Right atrium auricular region (tissue), 2 donors: ENCODE data around the gene SYT9. TPM values are rescaled to one million over a fixed set of nuclear protein-coding genes. Genes with fewer than 3 reads are reported as not detected.

Experiments used
- DNase-seq: peaks from one replicate; pipeline ENCODE4 v3.0.0-alpha.2; 2019; ENCODE audit warnings: low spot score
- H3K27ac ChIP-seq, 2 donors: fragments of 200-600 bp; sonication (generic); 1 replicate in 1 of 2; 2 replicates in 1 of 2; pipeline ENCODE4 v1.5.1; 2016 to 2019
- H3K27me3 ChIP-seq, 2 donors: fragments of 200-600 bp; sonication (generic); one replicate each; pipeline versions ENCODE4 v1.5.1 to v1.6.0; 2017 to 2019
- H3K36me3 ChIP-seq: fragments of 200-600 bp; sonication (generic); one replicate; pipeline ENCODE4 v1.5.1; 2016
- H3K4me1 ChIP-seq, 2 donors: fragments of 200-600 bp; sonication (generic); one replicate each; pipeline versions ENCODE4 v1.5.1 to v1.6.0; 2017 to 2019
- H3K4me3 ChIP-seq, 2 donors: fragments of 200-600 bp; sonication (generic); 1 replicate in 1 of 2; 2 replicates in 1 of 2; pipeline ENCODE4 v1.5.1; 2017 to 2019; ENCODE audit warnings: mild to moderate bottlenecking in 1 of 2, moderate library complexity in 1 of 2
- H3K9me3 ChIP-seq, 2 donors: fragments of 200-600 bp; sonication (generic); one replicate each; pipeline ENCODE4 v1.5.1; 2019
- total RNA-seq, 2 donors: library from RNA; depleted of rRNA; stranded (reverse); fragments of >200 nt; gene quantifications; one replicate each; pipeline ENCODE4 v1.1.0, GENCODE V29; 2016
- TF ChIP-seq, protein P1 (sequence below), 2 donors: fragments of 200-600 bp; sonication (generic); IDR thresholded peaks; one replicate each; pipeline ENCODE4 v1.5.1; 2019; ENCODE audit warnings: antibody characterized with exemption in 2 of 2

The SYT9 gene
- total RNA-seq, 2 donors from 2014 or later = 0.16 to 0.74 TPM

DNA sequence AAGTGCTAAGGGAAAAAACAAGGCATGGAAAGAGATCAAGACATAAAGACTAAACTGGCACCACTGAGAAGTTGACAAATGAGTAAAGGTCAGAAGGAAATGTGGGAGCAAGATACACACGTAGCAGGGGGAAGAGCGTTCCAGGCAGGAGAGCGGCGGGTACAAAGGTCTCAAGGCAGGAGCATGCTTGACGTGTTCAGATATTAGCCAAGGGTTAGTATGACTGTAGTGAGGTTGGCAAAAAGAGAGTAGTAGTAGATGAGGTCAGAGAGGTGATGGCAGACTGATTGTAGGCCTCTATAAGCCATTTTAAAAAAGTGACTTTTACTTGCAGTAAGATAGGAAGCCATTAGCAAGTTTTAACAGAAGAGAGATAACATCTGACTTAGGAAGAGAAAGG, 9.9 kb downstream of the SYT9 start:
- H3K36me3 ChIP-seq = no peaks in the 10 kb centered on the region
- no peaks in the 10 kb centered on the region for H3K9me3 ChIP-seq
- H3K27ac ChIP-seq = no peak overlapping the region
- no peaks in the 10 kb centered on the region for H3K4me1 ChIP-seq
- H3K27me3 ChIP-seq = no peaks in the 10 kb centered on the region
- no peak overlapping the region for H3K4me3 ChIP-seq
- DNase-seq = no peak
- TF ChIP-seq, protein P1, sequence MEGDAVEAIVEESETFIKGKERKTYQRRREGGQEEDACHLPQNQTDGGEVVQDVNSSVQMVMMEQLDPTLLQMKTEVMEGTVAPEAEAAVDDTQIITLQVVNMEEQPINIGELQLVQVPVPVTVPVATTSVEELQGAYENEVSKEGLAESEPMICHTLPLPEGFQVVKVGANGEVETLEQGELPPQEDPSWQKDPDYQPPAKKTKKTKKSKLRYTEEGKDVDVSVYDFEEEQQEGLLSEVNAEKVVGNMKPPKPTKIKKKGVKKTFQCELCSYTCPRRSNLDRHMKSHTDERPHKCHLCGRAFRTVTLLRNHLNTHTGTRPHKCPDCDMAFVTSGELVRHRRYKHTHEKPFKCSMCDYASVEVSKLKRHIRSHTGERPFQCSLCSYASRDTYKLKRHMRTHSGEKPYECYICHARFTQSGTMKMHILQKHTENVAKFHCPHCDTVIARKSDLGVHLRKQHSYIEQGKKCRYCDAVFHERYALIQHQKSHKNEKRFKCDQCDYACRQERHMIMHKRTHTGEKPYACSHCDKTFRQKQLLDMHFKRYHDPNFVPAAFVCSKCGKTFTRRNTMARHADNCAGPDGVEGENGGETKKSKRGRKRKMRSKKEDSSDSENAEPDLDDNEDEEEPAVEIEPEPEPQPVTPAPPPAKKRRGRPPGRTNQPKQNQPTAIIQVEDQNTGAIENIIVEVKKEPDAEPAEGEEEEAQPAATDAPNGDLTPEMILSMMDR (IDR thresholded peaks at IDR 0.05) = no peak

DNA sequence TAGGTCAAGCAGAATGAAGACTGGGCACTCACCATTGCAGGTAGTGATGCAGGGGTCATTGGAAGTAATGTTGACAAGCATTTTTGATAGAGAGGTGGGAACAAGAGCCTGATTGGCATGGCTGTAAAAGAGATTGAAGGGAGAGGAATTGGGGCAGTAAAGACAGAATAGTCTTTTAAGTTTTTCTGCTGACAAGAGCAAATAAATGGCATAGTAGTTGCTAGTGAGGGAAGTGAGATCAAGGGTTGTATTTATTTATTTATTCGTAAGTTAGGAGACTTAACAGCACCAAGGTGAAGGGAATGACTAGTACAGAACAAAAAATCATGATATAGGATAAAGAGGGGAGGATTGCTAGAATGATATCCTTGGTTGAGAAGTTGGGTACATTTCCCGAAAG, 11.0 kb downstream of the SYT9 start:
- no peaks in the 10 kb centered on the region for H3K27me3 ChIP-seq
- TF ChIP-seq, protein P1 (IDR thresholded peaks at IDR 0.05) = no peak
- H3K9me3 ChIP-seq = no peaks in the 10 kb centered on the region
- H3K4me1 ChIP-seq = no peaks in the 10 kb centered on the region
- DNase-seq = no peak
- H3K4me3 ChIP-seq = no peak overlapping the region
- H3K27ac ChIP-seq = no peak overlapping the region
- no peaks in the 10 kb centered on the region for H3K36me3 ChIP-seq

DNA sequence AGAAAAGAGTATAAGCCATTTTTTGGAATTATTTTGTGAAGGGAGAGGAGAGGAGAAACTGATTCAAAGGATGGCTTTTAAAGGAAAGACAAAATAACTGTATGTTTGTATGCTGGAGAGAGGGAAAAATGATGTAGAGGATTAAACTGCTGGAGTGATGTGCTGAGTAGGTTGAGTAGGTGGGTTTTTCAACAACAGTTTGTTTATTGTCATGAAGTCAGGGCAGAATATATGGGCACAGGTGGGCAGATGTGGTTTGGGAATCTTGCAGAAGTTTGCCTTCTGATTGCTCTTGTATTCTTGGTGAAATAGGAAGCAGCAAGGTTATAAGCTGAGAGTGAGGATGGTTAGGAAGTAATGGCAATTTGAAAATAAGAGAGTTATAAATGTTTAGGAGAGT, 12.1 kb downstream of the SYT9 start:
- no peak for DNase-seq
- TF ChIP-seq, protein P1 (IDR thresholded peaks at IDR 0.05) = no peak
- Histone ChIP-seq H3K4me3 (no peak overlapping the region), H3K4me1 (no peaks in the 10 kb centered on the region), H3K27ac (no peak overlapping the region), H3K36me3 (no peaks in the 10 kb centered on the region), H3K27me3 (no peaks in the 10 kb centered on the region), H3K9me3 (no peaks in the 10 kb centered on the region)

DNA sequence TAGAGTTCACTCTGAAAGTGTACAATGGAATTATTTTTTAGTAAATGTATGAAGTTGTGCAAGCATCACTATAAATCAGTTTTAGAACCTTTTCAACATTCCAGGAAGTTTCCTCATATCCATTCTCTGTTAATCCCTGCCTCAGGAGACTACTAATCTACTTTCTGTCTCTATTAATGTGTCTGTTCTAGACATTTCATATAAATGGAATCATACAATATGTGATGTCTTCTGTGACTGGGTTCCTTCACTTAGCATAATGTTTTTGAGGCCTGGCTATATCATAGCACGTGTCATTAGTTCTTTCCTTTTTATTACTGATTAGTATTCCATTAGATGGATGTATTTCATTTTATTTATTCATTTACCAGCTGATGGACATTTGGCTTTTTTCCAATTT, 17.1 kb downstream of the SYT9 start:
- Histone ChIP-seq H3K4me1 (no peaks in the 10 kb centered on the region), H3K27ac (no peak overlapping the region), H3K36me3 (no peaks in the 10 kb centered on the region), H3K27me3 (no peaks in the 10 kb centered on the region), H3K4me3 (no peak overlapping the region), H3K9me3 (no peaks in the 10 kb centered on the region)
- no peak for DNase-seq
- TF ChIP-seq, protein P1 (IDR thresholded peaks at IDR 0.05) = no peak

DNA sequence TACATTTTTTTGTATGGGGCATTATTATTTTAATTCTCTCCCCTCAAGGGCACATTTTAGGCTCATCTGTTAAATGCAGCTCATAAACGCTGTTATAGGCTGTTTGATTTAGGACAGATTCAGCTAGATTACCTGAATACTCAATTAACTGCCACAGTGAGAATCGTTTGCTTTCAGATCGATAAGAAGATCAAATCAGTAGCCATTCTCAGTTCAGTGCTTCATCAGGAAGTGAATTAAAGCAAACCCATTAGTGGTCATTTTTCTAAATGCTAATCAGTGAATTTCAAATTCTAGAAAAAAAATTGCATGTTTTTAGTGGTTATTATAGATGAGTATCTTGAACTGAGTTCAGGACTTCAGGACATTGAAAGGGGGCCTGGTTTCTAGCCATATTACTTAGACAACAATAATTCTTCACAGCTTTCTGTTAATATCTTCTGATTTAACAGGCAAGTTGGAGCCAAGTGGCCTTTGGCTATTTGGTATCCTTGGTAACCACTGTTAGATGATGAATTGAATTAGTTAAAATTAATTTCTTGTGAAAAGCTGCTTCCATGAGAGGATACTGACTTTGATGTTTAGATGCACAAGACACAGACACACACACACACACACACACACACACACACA, 18.6 kb downstream of the SYT9 start:
- DNase-seq = no peak
- H3K27ac ChIP-seq = no peak overlapping the region
- H3K9me3 ChIP-seq = no peaks in the 10 kb centered on the region
- TF ChIP-seq, protein P1 (IDR thresholded peaks at IDR 0.05) = no peak
- H3K36me3 ChIP-seq = no peaks in the 10 kb centered on the region
- H3K4me3 ChIP-seq = no peak overlapping the region
- no peaks in the 10 kb centered on the region for H3K4me1 ChIP-seq
- H3K27me3 ChIP-seq = no peaks in the 10 kb centered on the region

DNA sequence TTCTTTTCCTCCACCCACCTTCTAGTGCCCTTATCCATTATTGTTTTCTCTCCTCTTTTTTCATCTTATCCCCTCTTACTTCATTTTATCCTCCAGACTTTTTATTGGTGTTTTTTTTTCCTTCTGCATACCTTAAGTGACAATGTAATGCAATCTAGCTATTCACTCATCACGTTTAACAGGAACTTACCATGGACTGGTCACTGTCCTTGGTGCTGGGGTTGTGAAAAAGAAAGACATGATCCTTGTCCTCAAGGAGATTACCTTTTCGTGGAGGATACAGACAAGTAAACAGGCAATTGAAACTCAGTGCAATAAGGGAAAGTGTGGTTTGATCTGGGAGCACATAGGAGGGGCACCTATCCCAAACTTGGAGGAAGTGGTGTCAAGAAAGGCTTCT, 20.7 kb downstream of the SYT9 start:
- TF ChIP-seq, protein P1 (IDR thresholded peaks at IDR 0.05) = no peak
- H3K4me1 ChIP-seq = no peaks in the 10 kb centered on the region
- H3K27me3 ChIP-seq = no peaks in the 10 kb centered on the region
- no peak for DNase-seq
- no peak overlapping the region for H3K4me3 ChIP-seq
- H3K9me3 ChIP-seq = no peaks in the 10 kb centered on the region
- H3K36me3 ChIP-seq = no peaks in the 10 kb centered on the region
- no peak overlapping the region for H3K27ac ChIP-seq
